HepG2 (cell line): ENCODE data around the gene C18orf54. TPM values are rescaled to one million over a fixed set of nuclear protein-coding genes. Genes with fewer than 3 reads are reported as not detected.
A peak's percentile ranks its signal among the peaks of the same experiment; 100 is the strongest.

Experiments used
- ARID4A ChIP-seq: sonication (generic); formaldehyde crosslinking; IDR thresholded peaks from 2 replicates; pipeline ENCODE4 v1.5.0; 2020; ENCODE audit warnings: mild to moderate bottlenecking, missing genetic modification reagents, borderline replicate concordance
- CCDC6 ChIP-seq: sonication (generic); formaldehyde crosslinking; IDR thresholded peaks from 2 replicates; pipeline ENCODE4 v1.8.1; 2022; ENCODE audit warnings: mild to moderate bottlenecking, missing genetic modification reagents, moderate library complexity
- CREBL2 ChIP-seq: sonication (generic); formaldehyde crosslinking; IDR thresholded peaks from 2 replicates; pipeline ENCODE4 v1.8.1; 2023; ENCODE audit warnings: missing genetic modification reagents, mild to moderate bottlenecking, borderline replicate concordance
- ETS1 ChIP-seq: sonication (generic); formaldehyde crosslinking; IDR thresholded peaks from 2 replicates; pipeline ENCODE4 v1.4.0; 2020; ENCODE audit warnings: missing genetic modification reagents
- EZH2 ChIP-seq: conservative IDR thresholded peaks from 2 replicates; pipeline ENCODE4 v1.6.1; 2012; ENCODE audit warnings: mild to moderate bottlenecking, low read depth, low read length, moderate library complexity
- FOXA3 ChIP-seq: IDR thresholded peaks from 2 replicates; pipeline ENCODE4 v1.6.1; 2016; ENCODE audit warnings: missing genetic modification reagents, missing compliant biosample characterization
- HDAC1 ChIP-seq: sonication (generic); formaldehyde crosslinking; IDR thresholded peaks from 2 replicates; pipeline ENCODE4 v1.5.1; 2020; ENCODE audit warnings: mild to moderate bottlenecking, missing genetic modification reagents
- HNF4G ChIP-seq, 2 experiments: sonication (generic) in 1 of 2; formaldehyde crosslinking in 1 of 2; IDR thresholded peaks; 2 replicates each; pipeline versions ENCODE4 v1.4.0 to v1.6.1; 2011 to 2020; ENCODE audit warnings: borderline replicate concordance in 2 of 2, low read depth in 2 of 2, mild to moderate bottlenecking in 2 of 2, low read length in 1 of 2, missing genetic modification reagents in 1 of 2, moderate library complexity in 1 of 2
- IKZF5 ChIP-seq: IDR thresholded peaks from 2 replicates; pipeline ENCODE4 v1.6.1; 2018; ENCODE audit warnings: missing genetic modification reagents, mild to moderate bottlenecking, missing compliant biosample characterization
- IRF2 ChIP-seq: IDR thresholded peaks from 2 replicates; pipeline ENCODE4 v1.6.1; 2018; ENCODE audit warnings: missing genetic modification reagents, missing compliant biosample characterization
- ISL2 ChIP-seq: sonication (generic); formaldehyde crosslinking; IDR thresholded peaks from 2 replicates; pipeline ENCODE4 v1.5.0; 2020; ENCODE audit warnings: missing genetic modification reagents
- KDM5A ChIP-seq: fragments of 200-600 bp; sonication (generic); IDR thresholded peaks from 2 replicates; pipeline ENCODE4 v1.7.0; 2018; ENCODE audit warnings: antibody characterized with exemption, mild to moderate bottlenecking, low read length, borderline replicate concordance
- KLF16 ChIP-seq, 2 experiments: sonication (generic) in 1 of 2; formaldehyde crosslinking in 1 of 2; IDR thresholded peaks; 2 replicates each; pipeline versions ENCODE4 v1.6.1 to v1.8.0; 2016 to 2023; ENCODE audit warnings: missing genetic modification reagents in 2 of 2, missing compliant biosample characterization in 1 of 2
- PBX3 ChIP-seq: sonication (generic); formaldehyde crosslinking; IDR thresholded peaks from 2 replicates; pipeline ENCODE4 v1.8.1; 2023; ENCODE audit warnings: missing genetic modification reagents, inconsistent platforms, borderline replicate concordance
- PITX1 ChIP-seq: sonication (generic); formaldehyde crosslinking; IDR thresholded peaks from 2 replicates; pipeline ENCODE4 v1.5.1; 2020; ENCODE audit warnings: mild to moderate bottlenecking, missing genetic modification reagents
- TBP ChIP-seq: sonication (generic); formaldehyde crosslinking; IDR thresholded peaks from 2 replicates; pipeline ENCODE4 v1.5.0; 2020; ENCODE audit warnings: missing genetic modification reagents
- ZNF44 ChIP-seq: sonication (generic); formaldehyde crosslinking; IDR thresholded peaks from 2 replicates; pipeline ENCODE4 v1.5.1; 2020; ENCODE audit warnings: mild to moderate bottlenecking, missing genetic modification reagents
- ZNF660 ChIP-seq: sonication (generic); formaldehyde crosslinking; IDR thresholded peaks from 2 replicates; pipeline ENCODE4 v1.5.1; 2020; ENCODE audit warnings: mild to moderate bottlenecking, low read depth, missing genetic modification reagents, borderline replicate concordance
- ZSCAN29 ChIP-seq: sonication (generic); formaldehyde crosslinking; conservative IDR thresholded peaks from 2 replicates; pipeline ENCODE4 v1.4.0; 2020; ENCODE audit warnings: mild to moderate bottlenecking, missing genetic modification reagents
- polyA plus RNA-seq, 8 experiments: library from polyadenylated mRNA; depleted of rRNA in 3 of 8; stranded (reverse) in 7 of 8; unstranded in 1 of 8; fragments of >200 nt; fragmentation: Illumina TruSeq in 4 of 8; extraction: Trizol in 4 of 8; gene quantifications; 2 replicates each; pipeline versions ENCODE4 v1.2.1 to v1.2.3, GENCODE V29; 2011 to 2016; ENCODE audit warnings: low read depth in 4 of 8, missing spikeins in 1 of 8, mixed read lengths in 1 of 8; ENCODE audit not compliant: insufficient read depth in 1 of 8
- total RNA-seq, 5 experiments: library from RNA; depleted of rRNA; stranded (reverse); fragments of >200 nt; fragmentation: Illumina TruSeq; extraction: Trizol; gene quantifications; 2 replicates each; pipeline ENCODE4 v1.2.3, GENCODE V29; 2016; ENCODE audit warnings: low read depth in 1 of 5

C18orf54 gene
- total and polyA plus RNA-seq, 2 of the 13 experiments (the other 11 are each of a cell fraction or from before 2014, with no cell fraction given), result 1.8 to 2.5 TPM

GRCh38 chr18:54357660-54358494 lies at the start of gene C18orf54, which contains the start of gene STARD6 (continued):
- no peak for TF ChIP-seq HNF4G (IDR thresholded peaks at IDR 0.05; ENCODE audit: borderline replicate concordance, low read depth, low read length)
- no peak; the same call in 1 of the 2 replicates for TF ChIP-seq HNF4G (CRISPR knock-in tag; IDR thresholded peaks at IDR 0.05; ENCODE audit: borderline replicate concordance, low read depth)
- TF ChIP-seq KLF16 (CRISPR knock-in tag; IDR thresholded peaks at IDR 0.05), result peak in 1 of 2 experiments; percentile 79; a peak in 2 of 4 replicates
- TF ChIP-seq KDM5A, result 0 out of 2 replicates have a peak, but pooled peaks have one; percentile 44
- TF ChIP-seq IKZF5 (CRISPR knock-in tag), result no peak
- no peak for TF ChIP-seq EZH2
- peak; percentile 78; the same call in 1 of the 2 replicates for TF ChIP-seq ZNF44 (CRISPR knock-in tag)
- TF ChIP-seq PITX1 (CRISPR knock-in tag), result no peak
- TF ChIP-seq TBP (CRISPR knock-in tag), result no peak
- TF ChIP-seq HDAC1 (CRISPR knock-in tag), result peak; percentile 94
- no peak for TF ChIP-seq PBX3
- TF ChIP-seq ISL2 (CRISPR knock-in tag), result no peak
- peak; percentile 37; the same call in 1 of the 2 replicates for TF ChIP-seq IRF2 (CRISPR knock-in tag)
- TF ChIP-seq FOXA3 (CRISPR knock-in tag), result 0 out of 2 replicates have a peak, but pooled peaks have one; percentile 10
- no peak for TF ChIP-seq CREBL2
- no peak for TF ChIP-seq ZNF660 (CRISPR knock-in tag)
- TF ChIP-seq ZSCAN29, result no peak; the same call in 1 of the 2 replicates
- TF ChIP-seq ARID4A, result peak; percentile 92
- TF ChIP-seq ETS1 (CRISPR knock-in tag), result no peak
- peak; percentile 13; the same call in 1 of the 2 replicates for TF ChIP-seq CCDC6 (CRISPR knock-in tag)
